Erythroblast (primary cell): ENCODE results near the gene GTF2F2.
A peak's percentile ranks its signal among the peaks of the same experiment; 100 is the strongest.
"Not testable (repeated sequence)": the region's sequence is repeated elsewhere in the genome, so short reads cannot be mapped to it uniquely, and the experiment has no call there.

Experiments
- DNase-seq, 2 experiments: peaks; one replicate each; lab custom pipeline; 2025; lab: John Stamatoyannopoulos, UW
- GATA1 ChIP-seq: IDR thresholded peaks from 2 replicates; pipeline ENCODE4 v1.6.1; 2011; ENCODE audit warnings: low read depth, mild to moderate bottlenecking, control low read depth, low read length, moderate library complexity
- POLR2A ChIP-seq: IDR thresholded peaks from 2 replicates; pipeline ENCODE4 v1.6.1; 2011; ENCODE audit warnings: mild to moderate bottlenecking, low read length

GTF2F2 gene

GRCh38 chr13:45295536-45295935, 175.2 kb downstream of the GTF2F2 start:
- TF ChIP-seq GATA1 (no peak), POLR2A (no peak)
- DNase-seq = no peak

GRCh38 chr13:45296259-45296658, 175.9 kb downstream of the GTF2F2 start:
- TF ChIP-seq GATA1 (no peak), POLR2A (no peak)
- no peak for DNase-seq

GRCh38 chr13:45297456-45298205, 177.3 kb downstream of the GTF2F2 start:
- DNase-seq = peak in 1 of 2 experiments; percentile 16
- no peak for TF ChIP-seq POLR2A
- TF ChIP-seq GATA1 = no peak

- no peak for TF ChIP-seq GATA1
- TF ChIP-seq POLR2A = no peak
- DNase-seq = no peak
Observed at GRCh38 chr13:45298206-45298505, 177.8 kb downstream of the GTF2F2 start.

DNA sequence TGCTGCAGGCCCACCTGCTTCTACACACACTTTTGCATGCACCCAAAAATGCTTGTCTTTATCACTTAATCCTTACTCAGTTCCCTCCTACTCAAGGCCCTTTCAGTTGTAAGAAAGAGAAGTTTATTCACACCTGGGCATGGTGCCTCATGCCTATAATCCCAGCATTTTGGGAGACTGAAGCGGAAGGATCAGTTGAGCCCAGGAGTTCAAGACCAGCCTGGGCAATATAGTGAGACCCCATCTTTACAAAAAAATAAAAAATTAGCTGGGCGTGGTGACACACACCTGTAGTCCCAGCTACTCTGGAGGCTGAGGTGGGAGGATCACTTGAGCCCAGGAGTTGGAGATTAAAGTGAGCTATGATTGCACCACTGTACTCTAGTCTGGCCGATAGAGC, 178.2 kb downstream of the GTF2F2 start:
- DNase-seq = not testable (repeated sequence)

DNA sequence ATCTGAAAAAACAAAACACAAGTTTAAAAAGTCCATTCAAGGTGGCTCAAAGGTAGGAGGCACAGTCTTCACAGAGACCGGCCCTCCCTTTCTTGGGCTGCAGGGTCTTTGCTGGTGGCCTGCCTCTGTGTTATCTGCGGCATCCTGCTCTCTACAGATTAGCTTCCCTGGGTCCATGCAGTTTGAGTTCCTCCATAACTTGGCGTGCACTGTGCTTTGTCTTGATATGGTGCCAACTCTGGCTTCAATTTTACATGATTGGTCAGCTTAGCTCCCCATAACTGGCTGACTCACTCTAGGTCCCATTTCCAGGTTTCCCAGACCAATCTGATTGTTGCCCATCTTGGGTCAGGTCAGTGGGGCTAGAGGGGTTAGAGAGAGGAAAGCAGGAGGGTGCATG, 178.9 kb downstream of the GTF2F2 start:
- DNase-seq = peak; percentile 68 to 88
- TF ChIP-seq POLR2A (no peak), GATA1 (no peak)

GRCh38 chr13:45300190-45300985, 180.1 kb downstream of the GTF2F2 start:
- TF ChIP-seq GATA1 = no peak
- no peak for TF ChIP-seq POLR2A
- DNase-seq = no peak

- TF ChIP-seq GATA1 (no peak), POLR2A (no peak)
- peak; percentile 68 for DNase-seq
Observed at GRCh38 chr13:45301263-45301662, 181.0 kb downstream of the GTF2F2 start.

DNA sequence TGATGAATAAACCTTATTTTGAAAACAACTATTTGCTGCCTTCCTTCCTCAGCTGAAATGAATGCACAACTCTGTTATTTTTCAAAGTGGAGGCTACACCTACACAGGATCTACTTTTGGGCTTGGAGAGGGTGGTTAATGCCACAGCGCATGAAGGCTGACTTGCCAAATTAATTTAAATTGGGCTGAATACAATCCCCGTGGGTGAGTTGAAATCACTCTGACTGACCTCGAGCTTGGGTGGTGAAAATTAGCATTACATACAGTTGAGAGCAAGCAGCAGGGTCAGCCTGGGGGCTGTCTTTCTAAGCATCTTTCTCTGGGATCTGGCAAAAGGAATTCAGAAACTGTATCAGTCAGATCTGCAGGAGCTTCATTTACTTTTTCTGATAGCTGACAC, 182.2 kb downstream of the GTF2F2 start:
- DNase-seq = peak; percentile 40 to 50
- TF ChIP-seq GATA1 (no peak), POLR2A (no peak)

- DNase-seq = peak; percentile 40 to 44
- TF ChIP-seq POLR2A (no peak), GATA1 (no peak)
Observed at GRCh38 chr13:45303026-45303425, 182.7 kb downstream of the GTF2F2 start.

DNA sequence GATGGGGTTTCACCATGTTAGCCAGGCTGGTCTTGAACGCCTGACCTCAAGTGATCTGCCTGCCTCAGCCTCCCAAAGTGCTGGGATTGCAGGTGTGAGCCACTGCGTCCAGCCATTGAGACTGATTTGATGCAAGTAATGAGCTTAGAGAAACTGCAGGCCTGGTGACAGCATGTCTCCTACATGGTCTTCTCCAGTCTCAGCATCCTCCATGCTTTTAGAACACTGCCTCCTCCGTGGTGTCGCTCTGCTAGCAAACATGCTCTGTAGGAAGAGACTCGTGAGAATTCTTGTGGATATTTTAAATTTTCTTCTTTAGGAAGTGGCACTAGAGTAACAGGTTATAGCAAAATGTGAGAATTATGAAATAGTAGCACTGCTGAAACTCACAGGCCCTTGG, 183.6 kb downstream of the GTF2F2 start:
- TF ChIP-seq POLR2A = no peak
- no peak for TF ChIP-seq GATA1
- no peak for DNase-seq

GRCh38 chr13:45305079-45305478, 184.8 kb downstream of the GTF2F2 start:
- DNase-seq = peak in 1 of 2 experiments; percentile 11
- no peak for TF ChIP-seq POLR2A
- TF ChIP-seq GATA1 = no peak

DNA sequence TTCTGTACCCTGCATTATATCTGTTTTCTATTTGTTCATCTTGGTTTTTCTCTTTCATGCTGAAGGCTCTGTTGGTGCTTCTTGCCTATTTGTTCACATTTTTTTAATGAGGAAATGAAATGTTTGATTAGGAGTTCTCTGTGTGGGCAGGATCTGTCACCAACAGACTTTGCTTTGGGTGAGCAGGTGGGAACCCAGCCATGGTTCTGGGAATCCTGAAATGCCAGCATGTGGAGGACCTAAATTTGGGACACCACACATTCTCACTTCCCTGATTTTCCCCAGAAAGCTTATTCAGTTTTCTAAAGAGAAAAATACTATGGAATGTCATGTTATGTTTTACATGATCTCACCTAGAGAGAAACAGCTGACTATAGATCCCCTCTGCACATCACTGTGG, 186.7 kb downstream of the GTF2F2 start:
- DNase-seq = no peak
- TF ChIP-seq GATA1 (no peak), POLR2A (no peak)

DNA sequence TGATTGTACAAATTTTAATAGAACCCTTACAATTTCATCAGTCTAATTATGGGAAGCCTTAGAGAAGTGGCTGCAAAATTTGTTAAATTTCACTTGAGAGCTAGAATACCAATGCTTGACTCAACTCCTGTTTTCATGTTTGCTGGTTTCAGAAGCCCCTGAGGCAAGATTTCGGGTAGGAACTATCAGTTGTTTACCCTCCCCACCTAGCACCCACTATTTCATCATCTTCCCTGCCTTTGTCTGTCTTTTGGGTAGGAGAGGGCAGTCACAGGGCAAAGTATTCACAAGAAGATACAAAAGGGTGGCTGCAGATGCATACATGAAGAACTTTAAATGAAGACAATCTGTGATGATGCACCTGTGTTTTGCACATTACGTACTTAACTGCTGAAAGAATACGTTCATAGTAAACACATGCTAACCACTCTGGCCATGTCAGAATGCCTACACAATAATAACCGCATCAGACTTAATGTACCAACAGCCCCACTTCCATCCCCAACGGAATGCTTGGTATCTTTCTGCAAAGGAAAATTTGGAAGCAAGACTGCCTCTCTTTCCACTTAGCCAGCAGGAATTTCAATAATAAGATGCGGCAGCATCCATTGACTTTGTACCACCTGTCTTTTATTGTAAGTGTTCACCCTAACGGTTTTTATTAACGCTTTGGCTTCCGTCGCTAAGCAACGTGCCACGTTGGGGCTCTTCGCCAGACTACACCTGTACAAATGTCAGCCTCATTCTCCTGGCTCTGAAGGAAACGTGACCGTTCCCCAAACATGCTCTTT, 190.2 kb downstream of the GTF2F2 start:
- DNase-seq = no peak
- TF ChIP-seq POLR2A (no peak), GATA1 (no peak)
